HepG2 (cell line): Measurements from ENCODE around the gene INHBA. TPM values are rescaled to one million over a fixed set of nuclear protein-coding genes. Genes with fewer than 3 reads are reported as not detected.

ENCODE experiments used
- ATAC-seq: fragments of 200-7000 bp; cut with Tn5 transposase; 3 replicates; pipeline ENCODE4 v1.9.1; 2020; ENCODE audit warnings: mild to moderate bottlenecking, moderate library complexity
- BruUV-seq: library from RNA; stranded (reverse); fragments of 400-500 nt; replicated peaks from 2 replicates; lab custom pipeline; 2021; lab: Mats Ljungman, UMichigan
- CTCF ChIA-PET: fragments of 300-600 bp; formaldehyde crosslinking; extraction: SDS; loops from one replicate; lab custom pipeline; 2021; ENCODE audit warnings: low total read pairs, inconsistent platforms, low intra/inter-chr PET ratio; lab: Yijun Ruan, JAX
- POLR2A ChIA-PET: fragments of 350-600 bp; sonication (Branson Sonifier 250); formaldehyde crosslinking; loops from one replicate; lab custom pipeline; 2020; ENCODE audit warnings: antibody characterized with exemption, inconsistent platforms; lab: Yijun Ruan, JAX
- DNase-seq: peaks from one replicate; pipeline ENCODE4 v3.0.0-alpha.2; 2015; ENCODE audit warnings: low spot score
- FAIRE-seq: peaks from 3 replicates; lab custom pipeline; 2011; peaks lifted over from hg19 to GRCh38; lab: Jason Lieb, UNC
- H2AFZ ChIP-seq: one replicate; pipeline ENCODE4 v1.6.1; 2011; ENCODE audit warnings: low read length, inconsistent platforms
- H3K27ac ChIP-seq: fragments of 300-600 bp; 3 replicates; pipeline ENCODE4 v1.8.0; 2011; ENCODE audit warnings: mixed run types, mild to moderate bottlenecking, mixed read lengths, low read length, inconsistent platforms; ENCODE audit not compliant: insufficient read depth; ENCODE audit errors: extremely low read length
- H3K27me3 ChIP-seq, 2 experiments: fragments of 200-600 bp in 1 of 2; 2 replicates in 1 of 2; 3 replicates in 1 of 2; pipeline versions ENCODE4 v1.6.0 to v1.8.0; 2011; ENCODE audit warnings: low read length in 2 of 2, mild to moderate bottlenecking in 2 of 2, moderate library complexity in 2 of 2, inconsistent platforms in 1 of 2; ENCODE audit not compliant: insufficient read depth in 2 of 2, control insufficient read depth in 1 of 2
- H3K36me3 ChIP-seq, 2 experiments: fragments of 200-600 bp in 1 of 2; replicated peaks in 1 of 2; 2 replicates in 1 of 2; 3 replicates in 1 of 2; pipeline versions ENCODE4 v1.5.1 to v1.8.0; 2011; ENCODE audit warnings: low read length in 2 of 2, inconsistent platforms in 1 of 2; ENCODE audit not compliant: insufficient read depth in 2 of 2, control insufficient read depth in 1 of 2
- H3K4me1 ChIP-seq: 2 replicates; pipeline ENCODE4 v1.5.1; 2012; ENCODE audit warnings: low read length, inconsistent platforms; ENCODE audit not compliant: insufficient read depth
- H3K4me2 ChIP-seq: 2 replicates; pipeline ENCODE4 v1.6.0; 2011; ENCODE audit warnings: low read depth, low read length, inconsistent platforms
- H3K4me3 ChIP-seq, 3 experiments: fragments of 200-600 bp in 1 of 3; sonication (generic), shearing (Covaris generic) in 1 of 3; replicated peaks in 1 of 3; 2 replicates each; pipeline ENCODE4 v1.5.1; 2011 to 2016; ENCODE audit warnings: low read length in 3 of 3, inconsistent platforms in 2 of 3, low read depth in 2 of 3, mild to moderate bottlenecking in 2 of 3, control low read depth in 1 of 3, mixed read lengths in 1 of 3; ENCODE audit not compliant: insufficient read depth in 1 of 3
- H3K79me2 ChIP-seq: one replicate; pipeline ENCODE4 v1.6.1; 2011; ENCODE audit warnings: low read length, inconsistent platforms; ENCODE audit not compliant: insufficient read depth
- H3K9ac ChIP-seq: 2 replicates; pipeline ENCODE4 v1.6.0; 2011; ENCODE audit warnings: mild to moderate bottlenecking, low read depth, low read length, inconsistent platforms; ENCODE audit not compliant: insufficient read depth
- H3K9me3 ChIP-seq: 2 replicates; pipeline ENCODE4 v1.5.1; 2012; ENCODE audit warnings: mild to moderate bottlenecking, low read length
- H4K20me1 ChIP-seq: 2 replicates; pipeline ENCODE4 v1.6.0; 2011; ENCODE audit warnings: inconsistent platforms, mild to moderate bottlenecking, low read length, moderate library complexity; ENCODE audit not compliant: insufficient read depth
- DPF2 ChIP-seq: sonication (generic); formaldehyde crosslinking; IDR thresholded peaks from 2 replicates; pipeline ENCODE4 v1.4.0; 2020; ENCODE audit warnings: mild to moderate bottlenecking, low read depth, missing genetic modification reagents, borderline replicate concordance
- FOSL1 ChIP-seq: sonication (generic); formaldehyde crosslinking; IDR thresholded peaks from 2 replicates; pipeline ENCODE4 v1.9.0; 2021; ENCODE audit warnings: missing genetic modification reagents, borderline replicate concordance
- FOXA1 ChIP-seq, 2 experiments: fragments of 450-650 bp in 1 of 2; sonication (generic) in 1 of 2; formaldehyde crosslinking in 1 of 2; IDR thresholded peaks; 2 replicates each; pipeline versions ENCODE4 v1.4.0 to v1.6.1; 2016 to 2020; ENCODE audit warnings: missing genetic modification reagents in 1 of 2
- GLI4 ChIP-seq: sonication (generic); formaldehyde crosslinking; IDR thresholded peaks from 2 replicates; pipeline ENCODE4 v1.5.1; 2020; ENCODE audit warnings: missing genetic modification reagents, mild to moderate bottlenecking, moderate library complexity, borderline replicate concordance
- HOXA9 ChIP-seq: sonication (generic); formaldehyde crosslinking; IDR thresholded peaks from 2 replicates; pipeline ENCODE4 v1.8.1; 2022; ENCODE audit warnings: missing genetic modification reagents, mild to moderate bottlenecking, moderate library complexity, borderline replicate concordance
- TCF12 ChIP-seq, 2 experiments: fragments of 450-650 bp in 1 of 2; sonication (generic) in 1 of 2; formaldehyde crosslinking in 1 of 2; IDR thresholded peaks; 2 replicates each; pipeline versions ENCODE4 v1.6.1 to v1.8.0; 2017 to 2022; ENCODE audit warnings: antibody characterized with exemption in 1 of 2, mild to moderate bottlenecking in 1 of 2, missing genetic modification reagents in 1 of 2, moderate library complexity in 1 of 2
- TEAD3 ChIP-seq: optimal IDR thresholded peaks from 2 replicates; pipeline ENCODE3; 2016; ENCODE audit warnings: borderline replicate concordance
- ZNF101 ChIP-seq: sonication (generic); formaldehyde crosslinking; IDR thresholded peaks from 2 replicates; pipeline ENCODE4 v1.4.0; 2020; ENCODE audit warnings: mild to moderate bottlenecking, low read depth, missing genetic modification reagents, borderline replicate concordance
- ZNF550 ChIP-seq: sonication (generic); formaldehyde crosslinking; IDR thresholded peaks from 2 replicates; pipeline ENCODE4 v1.4.0; 2020; ENCODE audit warnings: mild to moderate bottlenecking, missing genetic modification reagents, borderline replicate concordance
- ZNF883 ChIP-seq: sonication (generic); formaldehyde crosslinking; IDR thresholded peaks from 2 replicates; pipeline ENCODE4 v1.5.1; 2020; ENCODE audit warnings: mild to moderate bottlenecking, missing genetic modification reagents; ENCODE audit errors: not compliant biosample characterization
- WGBS: methylation state at CpG from one replicate; pipeline ENCODE4 v1.1.6; 2017; ENCODE audit warnings: low lambda C conversion rate; 5-methylcytosine and 5-hydroxymethylcytosine counted together
- in situ Hi-C: cut with HindIII; loops from 2 replicates; pipeline ENCODE4 v1.10.0; 2017; ENCODE audit warnings: low pct_unique_long_range_greater_than_20kb; ENCODE audit not compliant: extremely low pct_ligation_motif_present
- intact Hi-C: fragments of 100-400 bp; cut with micrococcal nuclease; formaldehyde crosslinking; loops from one replicate; pipeline ENCODE4 v1.10.0; 2022; ENCODE audit not compliant: unreplicated experiment
- polyA plus RNA-seq, 8 experiments: library from polyadenylated mRNA; depleted of rRNA in 3 of 8; stranded (reverse) in 7 of 8; unstranded in 1 of 8; fragments of >200 nt; fragmentation: Illumina TruSeq in 4 of 8; extraction: Trizol in 4 of 8; gene quantifications; 2 replicates each; pipeline versions ENCODE4 v1.2.1 to v1.2.3, GENCODE V29; 2011 to 2016; ENCODE audit warnings: low read depth in 4 of 8, missing spikeins in 1 of 8, mixed read lengths in 1 of 8; ENCODE audit not compliant: insufficient read depth in 1 of 8
- total RNA-seq, 5 experiments: library from RNA; depleted of rRNA; stranded (reverse); fragments of >200 nt; fragmentation: Illumina TruSeq; extraction: Trizol; gene quantifications; 2 replicates each; pipeline ENCODE4 v1.2.3, GENCODE V29; 2016; ENCODE audit warnings: low read depth in 1 of 5
- TF ChIP-seq, protein P1 (sequence below): sonication (generic); formaldehyde crosslinking; IDR thresholded peaks from 2 replicates; pipeline ENCODE4 v1.4.0; 2020; ENCODE audit warnings: missing genetic modification reagents
- TF ChIP-seq, protein P2 (sequence below): sonication (generic); formaldehyde crosslinking; IDR thresholded peaks from 2 replicates; pipeline ENCODE4 v1.5.0; 2020; ENCODE audit warnings: missing genetic modification reagents
- TF ChIP-seq, protein P3 (sequence below): sonication (generic); formaldehyde crosslinking; IDR thresholded peaks from 2 replicates; pipeline ENCODE4 v1.5.1; 2020; ENCODE audit warnings: mild to moderate bottlenecking, missing genetic modification reagents, moderate library complexity

The INHBA gene
- total and polyA plus RNA-seq, 2 of the 13 experiments (the other 11 are each of a cell fraction or from before 2014, with no cell fraction given) = not detected

DNA sequence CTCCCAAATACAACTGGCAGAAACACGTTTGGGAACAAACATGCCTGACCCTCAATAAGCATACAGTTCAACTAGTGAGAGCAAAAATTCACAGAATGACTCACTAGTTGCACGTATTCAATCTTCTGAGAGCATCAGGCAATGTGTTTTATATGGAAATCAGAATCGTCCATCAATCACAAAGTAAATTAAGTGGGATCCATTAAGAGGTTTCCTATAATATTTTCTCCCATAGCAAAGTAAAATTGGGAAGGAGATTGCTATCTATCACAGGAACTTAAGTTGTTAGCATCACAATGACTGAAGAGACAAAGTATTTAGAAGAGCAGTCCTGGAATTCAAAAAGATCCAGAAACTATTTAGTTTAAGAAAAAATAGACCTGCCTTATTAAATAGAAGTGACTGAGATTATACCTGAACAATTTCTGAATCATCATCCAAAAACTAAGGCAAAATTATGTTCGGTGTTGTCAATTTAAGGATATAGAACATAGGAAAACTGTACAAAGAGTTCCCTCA is 28.3 kb downstream of the INHBA start:
- FAIRE-seq (no peak), ATAC-seq (no peak), DNase-seq (no peak)
- H3K4me1 ChIP-seq = no peaks in the 10 kb centered on the region
- CTCF ChIA-PET = no interaction called here
- no peak overlapping the region for H3K4me2 ChIP-seq
- no peaks in the 10 kb centered on the region for H3K79me2 ChIP-seq
- H3K36me3 ChIP-seq = no peaks in the 10 kb centered on the region
- H2AFZ ChIP-seq = no peak overlapping the region
- H3K27me3 ChIP-seq = no peaks in the 10 kb centered on the region
- H3K9ac ChIP-seq = no peak overlapping the region
- H3K4me3 ChIP-seq = no peak overlapping the region
- in situ Hi-C loops = no loop called here
- no peaks in the 10 kb centered on the region for H4K20me1 ChIP-seq
- BruUV-seq = no TSS peak
- H3K27ac ChIP-seq = no peak overlapping the region
- intact Hi-C loops = no loop called here
- WGBS = 10% methylated on average over 4 of the region's 4 CpGs
- POLR2A ChIA-PET = no interaction called here
- H3K9me3 ChIP-seq = no peaks in the 10 kb centered on the region
- TF ChIP-seq ZNF883 = no peak
- no peak for TF ChIP-seq GLI4 (CRISPR knock-in tag)
- TF ChIP-seq TCF12 (IDR thresholded peaks at IDR 0.05) = no peak
- TF ChIP-seq TCF12 (CRISPR knock-in tag; IDR thresholded peaks at IDR 0.05) = no peak
- TF ChIP-seq, protein P1, sequence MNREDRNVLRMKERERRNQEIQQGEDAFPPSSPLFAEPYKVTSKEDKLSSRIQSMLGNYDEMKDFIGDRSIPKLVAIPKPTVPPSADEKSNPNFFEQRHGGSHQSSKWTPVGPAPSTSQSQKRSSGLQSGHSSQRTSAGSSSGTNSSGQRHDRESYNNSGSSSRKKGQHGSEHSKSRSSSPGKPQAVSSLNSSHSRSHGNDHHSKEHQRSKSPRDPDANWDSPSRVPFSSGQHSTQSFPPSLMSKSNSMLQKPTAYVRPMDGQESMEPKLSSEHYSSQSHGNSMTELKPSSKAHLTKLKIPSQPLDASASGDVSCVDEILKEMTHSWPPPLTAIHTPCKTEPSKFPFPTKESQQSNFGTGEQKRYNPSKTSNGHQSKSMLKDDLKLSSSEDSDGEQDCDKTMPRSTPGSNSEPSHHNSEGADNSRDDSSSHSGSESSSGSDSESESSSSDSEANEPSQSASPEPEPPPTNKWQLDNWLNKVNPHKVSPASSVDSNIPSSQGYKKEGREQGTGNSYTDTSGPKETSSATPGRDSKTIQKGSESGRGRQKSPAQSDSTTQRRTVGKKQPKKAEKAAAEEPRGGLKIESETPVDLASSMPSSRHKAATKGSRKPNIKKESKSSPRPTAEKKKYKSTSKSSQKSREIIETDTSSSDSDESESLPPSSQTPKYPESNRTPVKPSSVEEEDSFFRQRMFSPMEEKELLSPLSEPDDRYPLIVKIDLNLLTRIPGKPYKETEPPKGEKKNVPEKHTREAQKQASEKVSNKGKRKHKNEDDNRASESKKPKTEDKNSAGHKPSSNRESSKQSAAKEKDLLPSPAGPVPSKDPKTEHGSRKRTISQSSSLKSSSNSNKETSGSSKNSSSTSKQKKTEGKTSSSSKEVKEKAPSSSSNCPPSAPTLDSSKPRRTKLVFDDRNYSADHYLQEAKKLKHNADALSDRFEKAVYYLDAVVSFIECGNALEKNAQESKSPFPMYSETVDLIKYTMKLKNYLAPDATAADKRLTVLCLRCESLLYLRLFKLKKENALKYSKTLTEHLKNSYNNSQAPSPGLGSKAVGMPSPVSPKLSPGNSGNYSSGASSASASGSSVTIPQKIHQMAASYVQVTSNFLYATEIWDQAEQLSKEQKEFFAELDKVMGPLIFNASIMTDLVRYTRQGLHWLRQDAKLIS (CRISPR knock-in tag) = no peak
- TF ChIP-seq TEAD3 = no peak
- no peak for TF ChIP-seq FOXA1 (IDR thresholded peaks at IDR 0.05)
- no peak for TF ChIP-seq FOXA1 (CRISPR knock-in tag; IDR thresholded peaks at IDR 0.05)
- no peak for TF ChIP-seq ZNF101
- no peak for TF ChIP-seq HOXA9 (CRISPR knock-in tag)
- no peak for TF ChIP-seq ZNF550 (CRISPR knock-in tag)
- TF ChIP-seq, protein P2, sequence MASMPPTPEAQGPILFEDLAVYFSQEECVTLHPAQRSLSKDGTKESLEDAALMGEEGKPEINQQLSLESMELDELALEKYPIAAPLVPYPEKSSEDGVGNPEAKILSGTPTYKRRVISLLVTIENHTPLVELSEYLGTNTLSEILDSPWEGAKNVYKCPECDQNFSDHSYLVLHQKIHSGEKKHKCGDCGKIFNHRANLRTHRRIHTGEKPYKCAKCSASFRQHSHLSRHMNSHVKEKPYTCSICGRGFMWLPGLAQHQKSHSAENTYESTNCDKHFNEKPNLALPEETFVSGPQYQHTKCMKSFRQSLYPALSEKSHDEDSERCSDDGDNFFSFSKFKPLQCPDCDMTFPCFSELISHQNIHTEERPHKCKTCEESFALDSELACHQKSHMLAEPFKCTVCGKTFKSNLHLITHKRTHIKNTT (CRISPR knock-in tag) = no peak
- no peak for TF ChIP-seq FOSL1
- TF ChIP-seq DPF2 (CRISPR knock-in tag) = no peak
- TF ChIP-seq, protein P3, sequence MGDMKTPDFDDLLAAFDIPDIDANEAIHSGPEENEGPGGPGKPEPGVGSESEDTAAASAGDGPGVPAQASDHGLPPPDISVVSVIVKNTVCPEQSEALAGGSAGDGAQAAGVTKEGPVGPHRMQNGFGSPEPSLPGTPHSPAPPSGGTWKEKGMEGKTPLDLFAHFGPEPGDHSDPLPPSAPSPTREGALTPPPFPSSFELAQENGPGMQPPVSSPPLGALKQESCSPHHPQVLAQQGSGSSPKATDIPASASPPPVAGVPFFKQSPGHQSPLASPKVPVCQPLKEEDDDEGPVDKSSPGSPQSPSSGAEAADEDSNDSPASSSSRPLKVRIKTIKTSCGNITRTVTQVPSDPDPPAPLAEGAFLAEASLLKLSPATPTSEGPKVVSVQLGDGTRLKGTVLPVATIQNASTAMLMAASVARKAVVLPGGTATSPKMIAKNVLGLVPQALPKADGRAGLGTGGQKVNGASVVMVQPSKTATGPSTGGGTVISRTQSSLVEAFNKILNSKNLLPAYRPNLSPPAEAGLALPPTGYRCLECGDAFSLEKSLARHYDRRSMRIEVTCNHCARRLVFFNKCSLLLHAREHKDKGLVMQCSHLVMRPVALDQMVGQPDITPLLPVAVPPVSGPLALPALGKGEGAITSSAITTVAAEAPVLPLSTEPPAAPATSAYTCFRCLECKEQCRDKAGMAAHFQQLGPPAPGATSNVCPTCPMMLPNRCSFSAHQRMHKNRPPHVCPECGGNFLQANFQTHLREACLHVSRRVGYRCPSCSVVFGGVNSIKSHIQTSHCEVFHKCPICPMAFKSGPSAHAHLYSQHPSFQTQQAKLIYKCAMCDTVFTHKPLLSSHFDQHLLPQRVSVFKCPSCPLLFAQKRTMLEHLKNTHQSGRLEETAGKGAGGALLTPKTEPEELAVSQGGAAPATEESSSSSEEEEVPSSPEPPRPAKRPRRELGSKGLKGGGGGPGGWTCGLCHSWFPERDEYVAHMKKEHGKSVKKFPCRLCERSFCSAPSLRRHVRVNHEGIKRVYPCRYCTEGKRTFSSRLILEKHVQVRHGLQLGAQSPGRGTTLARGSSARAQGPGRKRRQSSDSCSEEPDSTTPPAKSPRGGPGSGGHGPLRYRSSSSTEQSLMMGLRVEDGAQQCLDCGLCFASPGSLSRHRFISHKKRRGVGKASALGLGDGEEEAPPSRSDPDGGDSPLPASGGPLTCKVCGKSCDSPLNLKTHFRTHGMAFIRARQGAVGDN (CRISPR knock-in tag) = no peak
